ENCODE measurements around the gene CDC20B.
A peak's percentile ranks its signal among the peaks of the same experiment; 100 is the strongest.
"Not testable (repeated sequence)": the region's sequence is repeated elsewhere in the genome, so short reads cannot be mapped to it uniquely, and the experiment has no call there.

Gene CDC20B

DNA sequence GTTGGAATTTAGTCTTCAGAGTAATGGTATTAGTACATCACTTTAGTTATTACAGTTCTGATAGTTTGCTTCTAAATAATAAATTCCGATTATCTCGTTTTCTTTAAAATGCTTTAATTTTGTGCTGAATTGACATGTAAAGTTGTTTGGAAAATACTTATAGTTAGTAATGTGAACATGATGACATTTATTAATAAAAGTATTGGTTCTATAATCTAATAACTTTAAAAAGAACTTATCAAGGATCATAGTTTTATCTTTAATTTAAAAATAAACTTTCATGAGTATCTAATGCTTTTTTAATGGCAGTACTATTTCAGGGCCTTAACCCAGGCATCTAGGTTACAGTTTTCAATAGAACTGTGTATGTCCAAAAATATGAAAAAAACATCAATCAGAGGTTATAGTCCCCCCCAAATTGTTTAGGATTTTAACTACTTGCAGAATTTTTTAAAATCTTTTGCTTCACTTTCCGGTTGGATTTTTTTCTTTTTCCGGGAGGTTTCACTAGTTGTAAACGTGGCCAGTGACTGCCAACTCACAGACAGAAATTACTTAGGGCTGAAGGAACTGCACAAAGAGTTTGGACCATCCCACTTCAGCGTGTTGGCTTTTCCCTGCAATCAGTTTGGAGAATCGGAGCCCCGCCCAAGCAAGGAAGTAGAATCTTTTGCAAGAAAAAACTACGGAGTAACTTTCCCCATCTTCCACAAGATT is 12.3 kb downstream of the CDC20B start:
- DNase-seq (ENCODE audit: low read depth) = no peak

- no peak for DNase-seq (ENCODE audit: low read depth)
These were observed 13.0 kb downstream of the CDC20B start, which contains the start of gene GPX8 for GRCh38 chr5:55159763-55160492. TSS of gene GPX8 (plus strand) at chr5:55160171. CDS start at chr5:55160193, 22 bp downstream.

DNA sequence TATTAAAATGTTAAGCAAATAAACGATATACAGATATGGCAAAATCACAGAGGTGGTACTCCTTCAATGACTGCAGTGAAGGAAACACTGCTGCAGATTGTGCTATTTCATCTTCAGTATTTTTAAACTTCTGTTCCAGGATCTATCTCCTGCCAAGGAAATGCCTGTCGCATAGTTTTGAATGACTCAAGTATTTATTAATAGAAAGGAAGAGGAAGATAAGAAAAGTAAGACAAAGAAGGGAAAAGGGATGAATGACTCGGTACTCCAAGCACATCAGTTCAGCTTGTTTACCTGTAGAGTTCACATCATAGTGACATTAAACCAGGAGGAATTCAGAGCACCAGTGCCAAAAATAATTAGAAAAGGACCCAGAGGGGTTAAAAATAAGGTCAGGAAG is 18.1 kb downstream of the CDC20B start:
- DNase-seq (ENCODE audit: low read depth) = no peak

DNA sequence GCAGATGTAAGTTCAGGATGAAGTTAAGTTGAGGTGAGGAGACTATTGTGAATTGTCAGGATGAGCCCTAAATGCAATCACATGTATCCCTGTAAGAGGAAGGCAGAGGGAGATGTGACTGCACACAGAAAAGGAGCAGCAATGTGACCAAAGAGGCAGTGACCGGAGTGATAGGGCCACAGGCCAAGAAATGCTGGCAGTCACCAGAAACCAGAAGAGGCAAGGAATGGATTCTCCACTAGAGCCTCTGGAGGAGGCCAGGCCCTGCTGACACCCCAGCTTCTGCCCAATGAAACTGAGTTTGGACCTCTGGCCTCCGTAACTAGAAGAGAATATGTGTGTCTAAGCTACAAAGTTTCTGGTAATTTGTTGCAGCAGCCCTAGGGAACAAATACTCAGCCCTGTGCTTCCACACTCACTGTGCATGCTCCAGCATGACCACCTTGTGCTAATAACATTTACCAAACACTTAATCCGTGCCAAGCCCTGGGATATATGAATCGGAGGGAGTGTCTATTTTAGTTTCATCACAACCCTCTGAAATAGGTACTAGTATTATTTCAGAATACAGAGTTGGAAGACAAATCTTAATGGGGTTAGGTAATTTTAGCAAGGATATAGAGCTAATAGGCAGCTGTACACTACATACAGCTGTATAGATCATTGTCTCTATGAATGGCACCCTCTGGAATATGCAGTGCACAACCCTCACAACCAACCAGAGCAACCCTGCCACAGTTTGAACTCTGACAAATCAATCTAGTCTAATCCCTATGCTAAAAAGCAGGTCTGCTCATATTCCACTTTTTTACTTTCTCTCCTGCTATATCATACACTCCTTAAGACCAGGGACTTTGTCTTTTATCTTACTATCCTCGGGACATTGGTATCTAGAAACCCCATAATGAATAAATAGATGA is 20.8 kb downstream of the CDC20B start:
- DNase-seq (ENCODE audit: low read depth) = no peak

DNA sequence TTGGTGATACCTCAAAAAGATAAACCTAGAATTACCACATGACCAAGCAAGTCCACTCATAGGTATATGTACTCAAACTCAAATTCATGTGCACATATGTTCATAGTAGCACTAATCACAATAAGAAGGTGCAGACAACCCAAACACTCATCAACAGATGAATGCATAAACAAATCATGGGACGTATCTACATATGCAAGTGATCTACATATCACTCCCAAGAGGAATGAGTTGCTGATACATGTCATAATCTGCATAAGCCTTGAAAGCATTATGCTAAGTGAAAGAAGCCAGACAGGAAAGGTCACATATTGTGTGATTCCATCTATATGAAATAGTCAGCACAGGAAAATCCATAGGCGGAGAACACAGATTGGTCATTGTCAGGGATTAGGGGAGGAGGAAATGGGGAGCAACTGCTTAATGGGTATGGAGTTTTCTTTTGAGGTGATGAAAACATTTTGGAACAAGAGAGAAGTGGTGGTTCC is 23.6 kb downstream of the CDC20B start:
- no peak for DNase-seq (ENCODE audit: low read depth)

- peak; percentile 53 for DNase-seq (ENCODE audit: low read depth)
These were observed 26.3 kb downstream of the CDC20B start for GRCh38 chr5:55146543-55147151.

- no peak for DNase-seq (ENCODE audit: low read depth)
These were observed 26.9 kb downstream of the CDC20B start for GRCh38 chr5:55146080-55146479.

DNA sequence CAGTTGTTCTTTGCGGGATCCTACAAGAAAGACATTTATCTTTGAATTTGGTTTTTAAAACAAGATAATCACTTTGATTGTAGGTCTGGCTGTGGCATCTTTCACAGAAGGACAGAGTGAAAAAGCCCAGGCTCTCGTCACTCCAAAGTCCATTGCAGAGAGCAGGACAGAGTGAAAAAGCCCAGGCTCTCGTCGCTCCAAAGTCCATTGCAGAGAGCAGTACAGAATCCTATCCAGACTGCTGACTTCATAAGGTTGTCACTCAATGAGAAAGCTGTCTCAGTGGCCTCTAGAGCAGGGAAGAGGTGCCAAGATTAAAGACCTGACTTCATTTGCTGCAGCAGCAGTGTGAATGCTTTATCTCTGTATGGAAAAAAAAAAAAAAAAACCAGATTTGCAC is 29.4 kb downstream of the CDC20B start:
- DNase-seq (ENCODE audit: low read depth) = no peak

GRCh38 chr5:55141945-55142690 is 30.9 kb downstream of the CDC20B start:
- DNase-seq (ENCODE audit: low read depth) = no peak

DNA sequence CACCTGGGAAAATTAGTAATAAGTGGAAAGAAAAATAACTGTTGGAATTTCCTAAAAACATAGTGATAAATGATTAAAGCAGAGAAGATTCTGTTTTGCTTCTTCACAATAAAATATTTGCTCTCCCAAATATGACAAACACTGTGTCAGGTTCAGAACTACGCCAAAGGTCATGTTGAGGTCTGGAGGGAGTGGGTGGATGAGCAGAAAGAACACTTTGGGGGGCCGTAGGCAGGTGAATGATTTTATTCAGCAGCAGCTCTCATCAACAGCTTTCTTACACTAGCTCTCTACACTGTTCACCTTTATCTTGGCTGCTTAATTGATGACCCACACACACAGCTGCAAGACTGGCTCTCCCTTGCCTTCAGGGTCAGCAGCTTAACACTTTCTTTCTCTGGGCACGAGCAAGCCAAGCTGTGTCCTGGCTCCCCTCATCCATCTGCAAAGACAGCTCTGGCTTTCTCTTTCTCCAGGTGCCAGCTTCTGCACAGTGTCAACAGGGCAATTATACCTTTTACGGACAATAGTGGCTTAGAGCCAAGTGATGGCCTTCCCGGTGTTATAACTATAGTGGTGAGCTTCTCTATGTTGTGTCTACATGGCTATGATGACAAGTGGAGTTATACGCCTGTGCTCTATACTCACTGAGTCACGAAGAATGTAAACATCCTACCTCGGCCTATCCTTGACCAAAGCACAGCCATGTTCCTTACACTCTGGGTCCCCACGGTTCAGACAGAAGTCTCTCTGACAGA is 31.9 kb downstream of the CDC20B start:
- no peak for DNase-seq (ENCODE audit: low read depth)

DNA sequence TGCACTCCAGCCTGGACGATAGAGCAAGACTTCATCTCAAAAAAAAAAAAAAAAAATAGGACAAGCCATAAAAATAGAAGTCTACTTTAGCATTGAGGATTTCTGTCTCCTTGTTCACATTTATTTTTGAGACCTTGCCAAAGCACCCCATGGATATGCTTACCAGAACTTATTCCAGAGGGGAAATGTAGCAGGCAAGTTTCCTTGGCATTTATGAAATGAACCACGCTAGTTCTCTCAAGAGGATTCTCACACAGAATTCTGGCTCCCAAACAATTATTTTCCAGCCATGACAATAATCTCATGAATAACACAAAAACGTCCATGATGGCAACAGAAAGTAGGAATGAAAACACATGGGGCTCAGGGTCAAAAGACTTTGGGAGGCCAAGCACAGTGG is 36.5 kb downstream of the CDC20B start:
- DNase-seq (ENCODE audit: low read depth) = no peak

- DNase-seq (ENCODE audit: low read depth) = no peak
These were observed 38.8 kb downstream of the CDC20B start for GRCh38 chr5:55134053-55134722.

DNA sequence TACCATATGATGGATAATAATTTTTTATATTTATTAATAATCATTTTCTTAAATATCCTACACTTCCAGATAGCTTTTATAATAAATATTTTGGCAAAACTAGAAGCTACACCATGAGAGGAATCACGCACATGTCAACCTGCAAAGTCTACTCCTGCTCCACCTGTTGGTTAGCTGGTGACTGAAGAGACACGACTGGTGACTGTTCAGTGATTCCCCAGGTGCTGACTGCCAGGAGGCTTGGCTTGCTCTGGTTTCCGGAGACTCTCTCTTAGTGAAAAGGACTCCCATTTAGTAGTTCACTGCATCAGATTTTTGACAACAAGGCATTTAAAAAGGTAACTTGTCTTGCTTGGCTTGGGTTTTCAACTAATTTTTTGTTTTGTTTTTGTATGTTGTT is 49.6 kb downstream of the CDC20B start:
- DNase-seq (ENCODE audit: low read depth) = no peak

- no peak for DNase-seq (ENCODE audit: low read depth)
These were observed 58.9 kb downstream of the CDC20B start for GRCh38 chr5:55114061-55114460.

DNA sequence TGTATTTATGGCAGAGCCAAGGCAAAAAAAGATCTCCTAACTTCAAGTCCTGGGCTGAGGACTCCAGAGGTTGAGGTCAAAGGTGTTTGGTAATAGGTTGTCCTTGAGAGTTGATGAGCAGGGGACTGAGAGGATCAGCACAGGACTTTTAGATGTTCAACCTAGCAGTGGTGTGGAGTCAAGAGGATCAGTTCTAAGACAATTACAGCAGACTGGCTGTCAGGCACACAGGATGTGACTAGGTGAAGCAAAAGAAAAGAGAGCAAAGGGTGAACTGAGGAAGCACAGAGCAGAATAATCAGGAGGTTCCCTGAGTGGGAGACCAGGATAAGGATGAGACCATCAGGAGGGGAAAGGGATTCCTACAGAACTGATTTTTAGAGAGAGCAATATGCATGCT is 59.6 kb downstream of the CDC20B start:
- DNase-seq (ENCODE audit: low read depth) = no peak

DNA sequence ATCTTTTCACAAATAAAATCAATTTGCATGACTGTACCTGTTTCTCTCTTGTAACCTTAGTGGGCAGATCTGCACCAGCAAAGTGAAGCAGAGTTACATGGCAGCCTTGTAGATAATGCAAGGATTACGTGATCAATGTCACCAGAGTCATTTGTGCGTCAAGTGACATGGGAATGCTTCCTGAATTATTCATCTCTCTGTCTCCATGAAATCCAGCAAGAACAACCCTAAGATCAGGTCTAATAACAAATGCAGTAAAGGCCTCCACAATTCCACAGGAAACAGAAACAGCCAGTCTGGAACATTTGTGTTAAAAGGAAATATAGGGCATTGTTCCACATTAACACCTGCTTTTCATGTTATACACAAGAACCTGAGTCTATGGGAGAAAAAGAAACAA is 62.8 kb downstream of the CDC20B start:
- no peak for DNase-seq (ENCODE audit: low read depth)

DNA sequence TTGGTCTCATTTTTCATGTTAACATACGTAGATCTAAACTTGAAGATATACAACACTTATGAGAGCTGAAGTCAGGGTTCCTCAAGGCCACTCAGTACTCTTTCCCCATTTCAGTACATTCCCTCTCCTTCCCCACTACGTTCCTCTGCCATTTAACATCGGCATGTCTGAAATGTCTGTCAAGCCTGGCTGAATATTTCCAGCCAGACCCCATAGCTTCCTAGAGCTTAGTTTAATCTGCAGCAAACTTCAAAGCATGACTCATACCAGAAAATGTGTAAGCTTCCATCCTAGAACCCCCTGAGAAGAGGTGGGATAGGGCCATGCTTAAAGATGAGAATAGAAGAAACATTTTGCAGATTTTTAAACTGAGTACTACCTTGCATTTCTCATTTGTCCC is 64.3 kb downstream of the CDC20B start:
- DNase-seq (ENCODE audit: low read depth) = no peak

DNA sequence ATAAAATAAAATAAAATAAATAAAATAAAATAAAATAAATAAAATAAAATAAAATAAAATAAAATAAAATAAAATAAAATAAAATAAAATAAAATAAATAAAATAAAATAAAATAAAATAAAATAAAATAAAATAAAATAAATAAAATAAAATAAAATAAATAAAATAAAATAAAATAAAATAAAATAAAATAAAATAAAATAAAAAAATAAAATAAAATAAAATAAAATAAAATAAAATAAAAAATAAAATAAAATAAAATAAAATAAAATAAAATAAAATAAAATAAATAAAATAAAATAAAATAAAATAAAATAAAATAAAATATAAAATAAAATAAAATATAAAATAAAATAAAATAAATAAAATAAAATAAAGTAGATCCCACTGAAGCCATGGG is 67.0 kb downstream of the CDC20B start:
- not testable (repeated sequence) for DNase-seq (ENCODE audit: low read depth)

GRCh38 chr5:55104946-55105701 is 67.9 kb downstream of the CDC20B start:
- DNase-seq (ENCODE audit: low read depth) = no peak
